Loucy (cell line): ENCODE data around the gene HSPBP1.

ENCODE experiments used
- H2AFZ ChIP-seq: fragments of 200-600 bp; sonication (generic); 2 replicates; pipeline ENCODE4 v1.6.0; 2016; ENCODE audit warnings: antibody characterized with exemption, mild to moderate bottlenecking, low read length, moderate library complexity
- H3F3A ChIP-seq: fragments of 200-600 bp; 2 replicates; pipeline ENCODE4 v1.6.0; 2016; ENCODE audit warnings: antibody characterized with exemption, low read depth, mild to moderate bottlenecking
- H3K27me3 ChIP-seq: fragments of 200-600 bp; sonication (generic); 2 replicates; pipeline ENCODE4 v1.6.1; 2014; ENCODE audit warnings: low read length, mild to moderate bottlenecking; ENCODE audit not compliant: insufficient read depth, poor library complexity, severe bottlenecking
- H3K36me3 ChIP-seq: fragments of 200-600 bp; sonication (generic); 2 replicates; pipeline ENCODE4 v1.6.1; 2016; ENCODE audit warnings: low read length; ENCODE audit not compliant: insufficient read depth
- H3K4me1 ChIP-seq: fragments of 200-600 bp; sonication (generic); 2 replicates; pipeline ENCODE4 v1.5.1; 2014; ENCODE audit warnings: low read length, mild to moderate bottlenecking; ENCODE audit not compliant: insufficient read depth, poor library complexity, severe bottlenecking
- H3K4me2 ChIP-seq: fragments of 200-600 bp; sonication (generic); 2 replicates; pipeline ENCODE4 v1.6.0; 2014; ENCODE audit warnings: antibody characterized with exemption, low read length, low read depth, mild to moderate bottlenecking; ENCODE audit not compliant: poor library complexity, severe bottlenecking
- H3K4me3 ChIP-seq: fragments of 200-600 bp; sonication (generic); 2 replicates; pipeline ENCODE4 v1.5.1; 2014; ENCODE audit warnings: low read length, mild to moderate bottlenecking, mixed read lengths; ENCODE audit not compliant: poor library complexity, severe bottlenecking
- H3K79me2 ChIP-seq: fragments of 200-600 bp; sonication (generic); 2 replicates; pipeline ENCODE4 v1.6.1; 2014; ENCODE audit warnings: low read length; ENCODE audit not compliant: insufficient read depth
- H3K9ac ChIP-seq: fragments of 200-600 bp; sonication (generic); 2 replicates; pipeline ENCODE4 v1.6.0; 2014; ENCODE audit warnings: mild to moderate bottlenecking, low read depth, low read length, moderate library complexity; ENCODE audit not compliant: poor library complexity, severe bottlenecking
- H3K9me2 ChIP-seq: fragments of 200-600 bp; sonication (generic); replicated peaks from 2 replicates; pipeline ENCODE4 v1.6.1; 2016; ENCODE audit warnings: low read depth, low read length, mixed read lengths
- H3K9me3 ChIP-seq: fragments of 200-600 bp; sonication (generic); 2 replicates; pipeline ENCODE4 v1.6.1; 2014; ENCODE audit warnings: mild to moderate bottlenecking, antibody characterized with exemption, low read length, low read depth; ENCODE audit not compliant: insufficient read depth
- H4K20me1 ChIP-seq: fragments of 200-600 bp; sonication (generic); 2 replicates; pipeline ENCODE4 v1.6.0; 2014; ENCODE audit warnings: antibody characterized with exemption, low read length, mild to moderate bottlenecking; ENCODE audit not compliant: insufficient read depth, poor library complexity, severe bottlenecking
- CTCF ChIP-seq: fragments of 200-600 bp; sonication (generic); conservative IDR thresholded peaks from 2 replicates; pipeline ENCODE4 v1.5.1; 2014; ENCODE audit warnings: mild to moderate bottlenecking, antibody characterized with exemption, low read length
- EZH2phosphoT487 ChIP-seq: fragments of 200-600 bp; IDR thresholded peaks from 2 replicates; pipeline ENCODE4 v1.6.1; 2018; ENCODE audit warnings: antibody characterized with exemption, mild to moderate bottlenecking, moderate library complexity, borderline replicate concordance

The HSPBP1 gene

GRCh38 chr19:55223291-55224037 lies 56.4 kb downstream of the HSPBP1 start:
- Histone ChIP-seq H3K9ac (no peak overlapping the region), H3K9me3 (no peaks in the 10 kb centered on the region), H3K36me3 (peaks cover 36% of the 10 kb centered on the region; the same call in 1 of the 2 replicates), H3K4me3 (no peak overlapping the region), H3K79me2 (no peaks in the 10 kb centered on the region), H3K4me1 (no peaks in the 10 kb centered on the region), H4K20me1 (peaks cover 39% of the 10 kb centered on the region), H3F3A (no peaks in the 10 kb centered on the region), H3K9me2 (no peaks in the 10 kb centered on the region), H2AFZ (no peak overlapping the region), H3K27me3 (no peaks in the 10 kb centered on the region), H3K4me2 (no peak overlapping the region)
- TF ChIP-seq CTCF (no peak), EZH2phosphoT487 (no peak)

GRCh38 chr19:55220525-55220924 lies 59.4 kb downstream of the HSPBP1 start:
- Histone ChIP-seq H4K20me1 (peaks cover 15% of the 10 kb centered on the region), H3K9me2 (no peaks in the 10 kb centered on the region), H3K9ac (no peak overlapping the region), H3K36me3 (peaks cover 8% of the 10 kb centered on the region; the same call in 1 of the 2 replicates), H3K9me3 (no peaks in the 10 kb centered on the region), H3F3A (no peaks in the 10 kb centered on the region), H3K4me1 (peaks cover 3% of the 10 kb centered on the region), H3K4me3 (no peak overlapping the region), H2AFZ (no peak overlapping the region), H3K4me2 (no peak overlapping the region), H3K79me2 (no peaks in the 10 kb centered on the region), H3K27me3 (no peaks in the 10 kb centered on the region)
- TF ChIP-seq EZH2phosphoT487 (no peak), CTCF (no peak)

GRCh38 chr19:55216461-55217198 lies 63.3 kb downstream of the HSPBP1 start:
- Histone ChIP-seq H2AFZ (no peak overlapping the region), H3K36me3 (no peaks in the 10 kb centered on the region), H3K79me2 (no peaks in the 10 kb centered on the region), H3K9me2 (no peaks in the 10 kb centered on the region), H4K20me1 (peaks cover 5% of the 10 kb centered on the region), H3F3A (no peaks in the 10 kb centered on the region), H3K9me3 (no peaks in the 10 kb centered on the region; the same call in 1 of the 2 replicates), H3K4me2 (peak overlapping the region; percentile 73), H3K4me1 (peaks cover 3% of the 10 kb centered on the region), H3K4me3 (peak overlapping the region; percentile 67), H3K27me3 (no peaks in the 10 kb centered on the region), H3K9ac (no peak overlapping the region)
- TF ChIP-seq CTCF (no peak), EZH2phosphoT487 (no peak)
